ENCODE measurements around the gene GRHL3. TPM values are rescaled to one million over a fixed set of nuclear protein-coding genes. Genes with fewer than 3 reads are reported as not detected.
A peak's percentile ranks its signal among the peaks of the same experiment; 100 is the strongest.

GRHL3 gene
- polyA plus RNA-seq, 3 donors: 2.2 to 3.3 (median 2.7) TPM

DNA sequence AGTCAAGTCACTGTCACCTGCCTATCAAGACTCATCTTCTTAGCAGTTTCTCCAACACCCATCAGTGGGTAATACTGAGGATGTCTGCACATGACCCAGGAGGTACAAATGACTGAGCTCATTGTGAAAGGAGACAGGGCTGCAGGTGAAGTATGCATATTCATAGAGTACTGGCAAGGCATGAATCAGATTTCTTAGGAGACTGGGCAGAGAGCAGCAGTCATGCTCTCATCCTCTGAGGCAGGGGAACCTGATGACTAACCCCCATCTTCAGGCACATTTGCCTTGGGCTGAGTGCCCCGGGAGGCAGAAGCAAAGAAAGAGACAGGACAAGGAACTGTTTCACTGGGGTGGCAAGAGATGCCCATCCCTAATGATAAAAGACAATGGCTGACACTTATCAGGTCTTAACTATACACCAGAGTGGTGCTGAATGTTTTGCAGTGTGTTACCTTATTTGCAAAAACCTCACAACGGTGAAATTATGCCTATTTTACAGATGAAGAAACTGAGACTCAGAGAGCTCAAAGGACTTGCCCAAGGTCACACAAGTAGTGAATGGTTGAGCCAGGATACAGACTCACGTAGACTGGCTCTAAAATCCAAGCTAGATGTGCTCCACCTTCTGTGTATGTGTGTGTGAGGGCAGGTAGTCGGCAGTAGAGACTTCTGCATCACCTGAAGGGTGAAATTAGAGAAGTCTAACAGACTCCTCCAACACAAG, 9.2 kb upstream of the GRHL3 start:
- no peak for DNase-seq (ENCODE audit: extremely low read depth in 1 of 11, low read depth in 9 of 11, low spot score in 4 of 11)

DNA sequence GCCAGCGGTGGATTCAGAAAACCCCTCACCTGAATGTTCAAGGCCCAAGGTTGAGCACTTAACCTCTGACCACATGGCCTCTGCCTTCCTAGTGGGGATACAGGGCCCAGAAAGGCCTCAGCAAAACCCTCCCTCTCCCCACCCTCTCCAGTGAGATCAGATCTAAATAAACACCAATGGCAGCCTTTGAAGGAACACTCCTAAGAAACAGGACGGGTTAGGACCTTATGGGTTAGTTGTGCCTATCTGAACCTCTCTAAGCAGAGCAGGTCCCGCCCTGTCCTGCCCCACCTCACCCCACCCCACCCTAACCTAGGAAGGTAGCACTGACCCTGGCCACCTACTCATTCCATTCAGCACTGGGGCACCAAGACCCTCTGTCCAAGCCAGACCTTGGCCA, 7.9 kb upstream of the GRHL3 start:
- DNase-seq (ENCODE audit: extremely low read depth in 1 of 11, low read depth in 9 of 11, low spot score in 4 of 11): no peak

DNA sequence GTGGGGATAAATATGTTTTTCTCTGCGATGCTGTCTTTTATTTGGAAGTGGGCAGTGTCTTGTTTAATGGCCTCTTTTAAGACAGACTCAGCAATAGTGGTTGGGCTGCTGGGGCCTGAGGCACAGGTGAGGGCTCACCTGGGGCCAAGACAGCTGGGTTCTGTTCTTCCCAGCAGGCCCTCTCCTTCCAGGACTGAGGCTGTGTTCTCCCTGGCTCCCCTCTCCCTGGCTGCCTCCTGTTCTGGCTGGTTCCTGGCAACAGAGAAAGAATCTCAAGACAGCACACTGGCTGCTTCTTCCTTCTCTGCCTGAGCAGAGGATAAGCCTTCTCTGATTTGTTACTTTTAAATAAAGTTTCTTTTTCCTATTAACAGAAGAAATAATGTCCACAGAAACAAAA, 7.4 kb upstream of the GRHL3 start:
- no peak for DNase-seq (ENCODE audit: extremely low read depth in 1 of 11, low read depth in 9 of 11, low spot score in 4 of 11)

DNA sequence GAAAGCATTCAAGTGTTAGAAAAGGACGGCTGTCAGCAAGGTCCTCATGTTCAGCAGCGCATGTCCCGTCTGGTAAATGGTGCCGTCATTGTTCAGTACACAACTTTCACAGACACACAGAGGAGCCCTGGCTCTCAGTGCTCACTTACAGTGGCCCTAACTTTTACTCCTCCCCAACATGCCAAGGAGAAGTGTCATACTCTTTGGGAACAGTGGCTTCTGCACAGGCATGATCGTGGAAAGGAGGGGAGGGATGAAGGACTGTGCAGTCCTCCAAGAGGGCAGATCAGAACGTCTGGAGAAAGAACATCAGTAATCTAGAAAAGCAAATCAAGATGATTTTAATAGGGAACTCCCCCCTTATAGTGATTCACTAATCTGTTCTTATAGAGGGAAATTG, 3.8 kb upstream of the GRHL3 start:
- no peak for DNase-seq (ENCODE audit: extremely low read depth in 1 of 11, low read depth in 9 of 11, low spot score in 4 of 11)

DNA sequence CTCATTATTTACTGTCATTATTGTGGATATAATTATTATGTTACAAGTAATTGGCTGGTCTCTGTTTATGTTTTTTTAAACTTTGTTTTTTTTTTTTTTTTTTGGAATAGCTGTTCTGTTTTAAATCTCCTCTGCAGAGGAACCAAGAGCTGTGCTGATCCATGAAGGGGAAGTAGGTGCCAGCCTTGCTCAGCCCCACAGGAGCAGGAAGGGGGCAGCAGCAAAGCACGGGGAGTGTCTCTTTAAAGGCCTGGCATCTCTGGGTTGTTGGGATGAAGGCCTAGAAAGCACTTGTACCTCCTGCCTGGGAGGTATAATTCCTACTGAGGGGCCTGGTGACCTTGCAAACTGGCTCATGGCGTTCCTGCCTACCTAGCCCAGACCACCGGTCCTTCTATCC, 2.5 kb upstream of the GRHL3 start:
- DNase-seq (ENCODE audit: extremely low read depth in 1 of 11, low read depth in 9 of 11, low spot score in 4 of 11): no peak

DNA sequence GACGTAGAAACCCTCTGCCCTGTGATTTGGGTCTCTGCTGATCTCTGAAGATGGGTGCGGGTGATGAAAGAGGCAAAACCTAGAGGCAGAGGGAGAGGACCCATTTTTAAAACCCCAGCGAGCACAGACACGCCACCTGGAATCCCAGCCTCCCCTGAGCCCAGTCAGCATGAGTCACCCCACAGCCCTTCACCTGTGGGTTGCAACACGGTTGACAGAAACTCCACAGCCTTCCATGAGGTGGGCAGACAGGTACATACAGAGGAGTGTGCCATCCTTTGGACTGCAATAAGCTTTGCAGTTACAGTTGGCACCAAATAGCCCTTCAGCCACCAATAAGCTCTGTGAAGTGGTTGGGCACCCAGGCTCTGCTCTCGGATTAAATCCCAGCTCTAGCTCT, 2.1 kb upstream of the GRHL3 start:
- no peak for DNase-seq (ENCODE audit: extremely low read depth in 1 of 11, low read depth in 9 of 11, low spot score in 4 of 11)

DNA sequence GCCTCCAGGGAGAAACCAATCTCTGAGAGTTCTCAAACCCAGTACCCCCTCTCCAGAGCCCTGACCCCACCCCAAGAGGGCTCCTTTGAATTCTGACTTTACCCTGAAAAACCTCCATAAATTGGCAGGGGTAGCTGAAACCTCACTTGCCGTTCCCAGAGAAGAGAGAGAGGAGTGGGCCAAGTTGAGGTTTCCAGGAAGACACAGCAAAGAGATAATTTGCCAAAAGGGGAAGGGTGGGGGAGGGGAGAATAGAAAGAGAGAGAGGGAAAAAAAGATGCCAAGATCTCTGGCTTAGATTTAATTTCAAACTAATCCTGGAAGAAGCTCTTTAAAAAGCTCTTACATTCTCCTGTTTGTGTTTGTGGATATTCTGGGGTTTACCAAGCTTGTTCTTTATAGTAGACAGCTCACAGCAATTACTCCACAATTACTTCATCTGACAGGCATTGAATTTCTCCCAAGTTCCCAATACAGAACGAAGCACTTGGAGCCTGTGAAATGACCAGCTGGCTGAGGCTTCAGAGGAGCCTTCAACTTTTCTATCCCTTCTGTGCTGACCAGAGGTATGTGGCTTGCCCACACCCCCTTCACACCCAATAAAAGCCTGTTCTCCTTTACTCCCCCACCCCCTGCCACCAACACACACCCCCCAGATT, 1.1 kb upstream of the GRHL3 start:
- DNase-seq (ENCODE audit: extremely low read depth in 1 of 11, low read depth in 9 of 11, low spot score in 4 of 11): no peak

DNA sequence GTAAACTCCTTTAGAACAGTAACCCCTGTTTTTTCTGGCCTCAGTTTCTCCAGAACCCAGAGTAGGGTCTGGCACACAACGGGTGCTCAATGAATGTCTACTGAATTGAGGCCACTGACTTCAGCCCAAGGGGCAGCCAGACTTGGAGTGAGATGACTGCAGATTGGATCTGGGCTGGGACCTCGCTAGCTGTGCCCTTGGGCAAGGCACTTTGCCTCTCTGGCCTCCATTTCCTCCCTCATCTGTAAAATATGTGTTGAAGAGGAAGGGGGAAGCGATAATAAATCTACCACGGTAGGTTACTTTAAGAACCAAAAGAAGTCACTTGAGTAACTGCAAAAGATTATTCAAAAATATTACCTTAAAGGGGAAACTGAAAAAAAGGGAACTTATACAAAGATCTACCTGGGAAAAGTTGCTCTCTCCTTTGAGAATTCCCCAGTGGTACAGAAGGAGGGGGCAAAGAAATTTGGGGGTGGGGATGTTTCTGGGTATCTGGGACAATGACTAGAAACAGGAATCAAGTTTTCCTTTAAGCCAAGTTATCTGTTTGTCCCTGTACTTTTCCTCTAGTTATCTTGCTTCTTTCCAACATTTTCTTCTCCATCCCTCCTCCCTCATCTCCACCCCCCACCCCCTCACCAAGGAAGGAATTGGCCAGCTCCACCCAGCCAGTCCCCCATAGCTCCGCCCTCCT, 394 bp upstream of the GRHL3 start:
- no peak for DNase-seq (ENCODE audit: extremely low read depth in 1 of 11, low read depth in 9 of 11, low spot score in 4 of 11)

DNA sequence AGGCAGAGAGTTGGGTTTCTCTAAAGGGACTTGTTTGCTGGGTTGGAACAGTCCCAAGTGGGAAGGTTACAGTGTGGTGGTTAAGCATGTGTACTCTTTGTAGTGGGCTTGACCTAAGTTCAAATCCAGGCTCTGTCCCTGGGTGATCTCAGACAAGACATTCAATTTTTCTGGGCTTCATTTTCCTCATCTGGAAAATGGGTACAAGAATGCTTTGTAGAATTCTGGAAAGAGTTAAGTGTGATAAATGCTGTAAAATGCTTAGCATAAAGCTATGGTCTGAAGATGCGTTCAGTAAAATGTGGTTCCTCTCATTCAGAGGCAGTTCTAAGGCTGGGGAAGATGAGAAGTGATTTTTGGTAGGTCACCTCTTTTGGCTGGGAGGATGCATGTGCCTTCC, 805 bp downstream of the GRHL3 start:
- DNase-seq (ENCODE audit: extremely low read depth in 1 of 11, low read depth in 9 of 11, low spot score in 4 of 11): no peak

DNA sequence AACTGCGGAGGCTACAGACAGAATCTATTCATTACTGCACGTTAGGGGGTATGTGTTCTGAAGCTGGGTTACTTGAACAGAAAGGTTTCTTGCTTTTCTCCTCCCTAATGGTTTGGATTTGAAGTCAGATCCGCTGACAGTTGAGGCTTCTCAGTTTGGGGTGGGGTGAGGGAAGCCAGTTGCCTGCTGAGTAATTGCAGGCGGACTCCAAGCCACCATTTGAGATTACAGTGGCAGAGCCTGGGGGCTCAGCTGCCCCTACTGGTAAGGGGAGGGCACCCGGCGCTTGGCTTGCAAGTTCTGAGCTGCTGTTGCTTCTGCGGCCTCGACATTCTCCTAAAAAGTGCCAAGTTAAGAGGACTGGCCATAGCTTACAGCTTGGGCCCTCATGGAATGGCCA, 2.0 kb downstream of the GRHL3 start:
- DNase-seq (ENCODE audit: extremely low read depth in 1 of 11, low read depth in 9 of 11, low spot score in 4 of 11): no peak

DNA sequence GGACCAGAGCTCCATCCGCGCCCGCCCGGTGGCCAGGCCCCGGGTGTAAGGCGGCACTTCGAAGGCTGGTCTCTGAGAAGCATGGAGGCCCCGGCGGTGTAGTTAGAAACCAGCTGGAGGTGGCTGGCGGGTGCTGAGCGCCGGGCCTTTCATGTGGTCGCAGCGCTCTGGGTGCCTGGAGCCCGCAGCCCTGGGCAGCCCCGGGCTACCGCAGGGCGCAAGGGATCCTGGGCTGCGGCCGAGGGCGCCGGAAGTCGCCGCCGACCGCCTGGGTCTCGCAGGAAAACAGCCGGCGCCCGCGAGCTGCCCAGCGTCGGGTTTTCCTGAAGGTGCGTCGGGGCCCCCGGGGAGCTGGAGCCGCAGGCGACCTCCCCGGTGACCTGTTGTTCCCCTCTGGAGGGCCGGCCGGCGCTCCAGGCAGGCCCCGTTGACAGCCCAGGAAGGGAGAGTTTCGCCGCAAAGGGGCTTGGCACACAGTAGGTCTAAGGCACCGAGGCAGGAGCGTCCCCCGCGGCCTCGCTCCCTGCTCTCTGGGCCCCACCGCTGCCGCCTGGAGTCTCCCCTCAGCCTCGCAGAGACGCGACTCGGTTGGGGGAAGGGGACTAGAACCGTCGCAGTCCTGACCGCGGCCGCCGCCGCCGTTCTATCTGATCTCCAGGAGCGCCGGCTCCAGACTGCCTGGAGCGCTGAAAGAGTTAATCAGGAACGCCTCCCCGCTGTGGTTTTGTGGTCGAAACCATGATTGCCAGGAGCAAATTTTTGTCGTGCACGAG, 2.7 kb downstream of the GRHL3 start:
- DNase-seq (ENCODE audit: extremely low read depth in 1 of 11, low read depth in 9 of 11, low spot score in 4 of 11): peak in 3 of 11 donors; percentile 28 to 34 (median 32)

DNA sequence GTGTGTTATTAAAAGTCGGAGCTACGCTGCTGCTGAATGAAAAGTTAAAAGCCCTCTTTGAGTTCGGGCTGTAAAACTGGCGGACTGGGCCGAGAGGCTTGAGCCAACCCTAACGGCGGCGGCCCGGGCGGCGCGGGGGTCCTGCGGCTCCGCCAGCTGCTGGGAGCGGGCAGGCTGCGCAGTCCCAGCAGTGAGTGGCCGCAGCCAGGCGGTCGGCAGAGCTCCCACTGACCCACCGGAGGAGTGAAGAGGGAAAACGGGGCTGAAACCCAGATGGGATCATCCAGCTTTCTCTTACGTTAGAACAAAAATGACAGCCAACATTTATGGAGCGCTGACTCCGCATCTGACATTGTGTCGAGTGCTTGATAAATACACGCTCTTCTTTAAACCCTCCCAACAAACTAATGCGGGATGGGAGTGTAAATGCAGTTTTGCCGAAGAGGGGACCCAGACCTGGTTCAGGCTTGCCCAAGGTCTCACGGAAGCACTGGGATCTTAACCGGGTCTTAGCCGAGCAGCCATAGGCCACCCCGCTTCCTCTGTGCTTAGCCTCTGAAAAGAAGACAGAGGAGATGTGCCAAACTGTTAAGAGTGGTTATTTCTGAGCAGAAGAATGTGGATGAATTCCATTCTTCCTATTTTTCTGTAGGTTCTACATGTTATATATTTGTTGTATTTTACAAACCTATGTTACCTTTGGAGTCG, 3.5 kb downstream of the GRHL3 start:
- peak in 2 of 11 donors; percentile 22 to 34 for DNase-seq (ENCODE audit: extremely low read depth in 1 of 11, low read depth in 9 of 11, low spot score in 4 of 11)

DNA sequence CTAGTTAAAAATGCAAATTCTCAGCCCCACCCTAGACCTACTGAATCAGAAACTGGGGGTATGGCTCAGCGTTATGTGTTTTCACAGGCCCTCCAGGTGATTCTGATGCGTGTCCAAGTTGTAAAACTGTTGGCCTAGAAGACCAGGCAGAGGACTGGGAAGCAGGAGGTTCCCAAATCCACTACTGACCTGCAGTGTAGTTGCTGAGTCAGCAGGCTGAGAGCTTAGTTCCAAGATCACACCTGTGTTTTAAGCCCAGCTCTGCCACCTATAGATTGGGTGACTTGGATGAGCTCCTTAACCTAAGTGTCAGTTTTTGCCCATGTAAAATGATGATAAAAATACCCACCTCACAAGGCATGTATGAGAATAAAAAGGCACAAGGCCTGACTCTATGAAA, 4.1 kb downstream of the GRHL3 start:
- DNase-seq (ENCODE audit: extremely low read depth in 1 of 11, low read depth in 9 of 11, low spot score in 4 of 11): no peak

DNA sequence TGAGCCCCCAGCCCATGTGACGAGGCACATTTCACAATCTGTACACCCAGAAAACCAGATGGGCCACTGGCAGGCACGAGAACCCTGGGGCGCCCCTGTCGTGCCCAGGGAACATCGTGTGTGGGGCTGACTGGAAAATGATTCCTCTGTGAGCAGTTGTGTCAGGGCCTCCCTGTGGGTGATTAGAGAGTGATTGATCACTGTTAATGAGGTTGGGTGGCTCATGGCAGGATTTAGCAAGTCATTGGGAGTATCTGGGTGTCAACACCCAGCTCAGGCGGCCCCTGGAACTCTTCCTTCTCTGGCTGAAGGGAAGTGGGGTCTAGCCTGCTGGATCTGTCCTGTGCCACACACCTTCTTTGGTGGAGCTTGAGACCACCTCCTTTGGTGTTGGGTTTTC, 5.7 kb downstream of the GRHL3 start:
- DNase-seq (ENCODE audit: extremely low read depth in 1 of 11, low read depth in 9 of 11, low spot score in 4 of 11): no peak

DNA sequence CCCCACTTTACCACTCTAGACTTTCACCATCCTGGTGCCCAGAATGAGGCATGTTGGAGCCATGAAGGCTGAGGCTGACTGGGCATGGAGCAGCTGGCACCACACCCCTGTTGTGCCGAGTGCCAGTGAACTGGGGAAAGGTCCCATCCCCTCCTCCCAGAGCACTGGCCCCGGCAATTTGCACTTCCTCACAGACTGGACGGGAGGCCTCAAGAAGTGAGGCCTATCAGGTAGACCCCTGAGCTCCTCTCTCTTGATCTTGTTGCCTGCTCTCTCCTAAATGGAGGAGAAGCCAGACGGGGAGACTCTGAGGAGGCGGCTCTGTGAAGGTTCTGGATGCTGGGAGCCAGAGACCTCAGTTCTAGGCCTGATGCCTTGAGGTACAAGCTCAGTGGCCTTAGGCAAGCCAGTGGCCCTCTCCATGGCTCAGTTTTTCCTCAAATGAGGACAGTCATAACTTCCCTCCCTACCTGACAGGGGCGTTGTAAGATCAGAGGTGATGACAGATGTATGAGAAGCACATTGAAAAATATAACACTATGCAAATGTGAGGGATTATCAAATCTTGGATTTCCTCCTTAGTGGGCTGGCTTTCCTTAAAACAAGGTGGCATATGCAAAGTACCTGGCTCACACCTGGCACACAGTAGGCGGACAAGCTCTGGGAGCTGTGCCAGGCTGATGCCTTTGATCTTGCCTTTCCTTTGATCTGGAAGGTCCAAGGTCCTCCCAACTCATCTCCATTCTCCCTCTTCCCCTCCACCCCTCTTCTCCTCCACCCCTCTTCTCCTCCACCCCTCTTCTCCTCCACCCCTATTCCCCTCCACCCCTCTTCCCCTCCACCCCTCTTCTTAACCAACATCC, 6.7 kb downstream of the GRHL3 start:
- no peak for DNase-seq (ENCODE audit: extremely low read depth in 1 of 11, low read depth in 9 of 11, low spot score in 4 of 11)

DNA sequence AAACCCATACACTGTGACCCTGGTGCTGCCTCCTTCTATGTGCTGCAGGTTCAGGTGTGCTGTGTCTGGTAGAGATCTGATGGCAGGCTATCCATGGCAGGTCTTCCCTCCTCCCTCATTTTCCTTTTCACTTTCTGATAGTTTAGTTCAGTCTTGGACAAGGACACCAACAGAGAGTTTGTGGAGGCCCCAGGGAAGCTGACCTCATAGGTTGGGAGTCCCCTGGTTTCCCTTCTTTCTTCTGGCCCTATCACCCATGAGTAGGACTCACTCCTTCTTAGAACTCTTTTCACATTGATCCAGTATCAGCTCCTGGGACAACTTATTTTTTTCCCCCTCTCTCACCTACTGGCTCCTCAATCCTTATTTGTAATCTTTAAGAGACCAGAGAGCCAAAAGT, 8.3 kb downstream of the GRHL3 start:
- no peak for DNase-seq (ENCODE audit: extremely low read depth in 1 of 11, low read depth in 9 of 11, low spot score in 4 of 11)

DNA sequence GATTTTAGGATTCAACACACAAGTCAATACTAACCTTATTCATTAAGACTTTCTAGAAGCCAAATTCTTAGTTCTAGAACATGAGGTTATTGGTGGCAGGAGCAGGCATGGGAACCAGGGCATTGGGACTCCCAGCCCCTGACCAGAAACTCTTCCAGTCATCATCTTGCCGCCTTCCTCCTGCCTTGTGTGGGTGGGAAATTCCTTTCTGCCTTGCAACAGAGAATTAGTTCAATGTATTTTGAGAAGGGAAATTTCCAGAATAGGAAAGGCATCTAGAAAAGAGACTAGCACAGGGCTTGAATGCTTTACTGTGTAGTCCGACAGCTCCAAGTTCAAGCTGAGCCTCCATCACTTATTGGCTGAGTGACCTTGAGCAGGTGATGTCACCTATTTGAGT, 8.7 kb downstream of the GRHL3 start:
- no peak for DNase-seq (ENCODE audit: extremely low read depth in 1 of 11, low read depth in 9 of 11, low spot score in 4 of 11)

DNA sequence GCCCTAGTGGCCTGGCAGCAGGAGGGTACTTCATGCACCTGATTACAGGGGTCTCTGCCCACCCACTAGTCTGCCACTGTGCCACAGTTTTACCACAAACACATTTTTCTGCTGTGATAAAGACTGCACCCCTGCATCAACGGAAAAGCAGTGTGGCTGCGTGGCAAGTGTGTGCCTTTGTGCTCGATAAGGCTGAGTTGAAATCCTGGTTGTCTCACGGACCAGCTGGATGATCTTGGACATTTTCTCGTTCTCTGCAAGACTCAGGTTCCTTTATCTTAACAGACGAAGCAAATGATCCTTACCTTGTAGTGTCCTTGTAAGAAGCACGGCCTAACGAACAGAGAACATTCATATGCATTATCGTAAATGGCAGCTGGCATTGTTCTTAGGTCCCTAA, 10.2 kb downstream of the GRHL3 start:
- no peak for DNase-seq (ENCODE audit: extremely low read depth in 1 of 11, low read depth in 9 of 11, low spot score in 4 of 11)
